Measurements from ENCODE around the gene ZNF630.

The ZNF630 gene

GRCh38 chrX:48083212-48083611, 11.8 kb upstream of the ZNF630 start:
- Histone ChIP-seq H4K8ac (ENCODE audit: low read depth, low read length) (no peak overlapping the region), H3K4me1 (ENCODE audit: control insufficient read depth in 1 of 2, insufficient read depth in 2 of 2, low read length in 2 of 2) (no peaks in the 10 kb centered on the region), H2BK12ac (ENCODE audit: low read length) (no peak overlapping the region), H3K36me3 (ENCODE audit: control insufficient read depth in 1 of 2, insufficient read depth in 2 of 2, low read length in 2 of 2) (no peaks in the 10 kb centered on the region), H3K14ac (ENCODE audit: low read length) (no peak overlapping the region), H4K12ac (ENCODE audit: low read depth, low read length) (no peak overlapping the region), H2BK120ac (ENCODE audit: insufficient read depth, low read length, poor library complexity) (no peak overlapping the region), H3K4me3 (ENCODE audit: low read depth, low read length) (no peak overlapping the region), H3K23ac (ENCODE audit: low read length) (no peak overlapping the region), H3K79me2 (ENCODE audit: control insufficient read depth, insufficient read depth, low read length, poor library complexity) (no peaks in the 10 kb centered on the region), H4K91ac (ENCODE audit: low read depth, low read length) (no peak overlapping the region), H3K4ac (ENCODE audit: low read depth, low read length) (no peak overlapping the region), H2AK5ac (ENCODE audit: low read length) (no peak overlapping the region), H3K18ac (ENCODE audit: low read length) (no peak overlapping the region), H3K4me2 (ENCODE audit: low read length) (no peak overlapping the region), H3K9ac (ENCODE audit: low read length) (no peak overlapping the region), H3K79me1 (ENCODE audit: low read length) (no peaks in the 10 kb centered on the region), H2AFZ (ENCODE audit: insufficient read depth, low read length, poor library complexity) (no peak overlapping the region), H2BK5ac (ENCODE audit: low read depth, low read length, poor library complexity) (no peak overlapping the region), H3K9me3 (ENCODE audit: insufficient read depth, low read depth, low read length) (no peaks in the 10 kb centered on the region), H3K27ac (ENCODE audit: low read depth, low read length) (no peak overlapping the region), H3K27me3 (ENCODE audit: insufficient read depth, low read length) (no peaks in the 10 kb centered on the region)
- no CpG with 5 or more reads among the region's 9 CpGs for WGBS (ENCODE audit: extremely low coverage, insufficient coverage, insufficient read length)
- peak; percentile 20 to 66 for DNase-seq

GRCh38 chrX:48076343-48076742, 4.9 kb upstream of the ZNF630 start:
- no peak overlapping the region for H4K91ac ChIP-seq (ENCODE audit: low read depth, low read length)
- no peak overlapping the region for H3K4ac ChIP-seq (ENCODE audit: low read depth, low read length)
- H3K9me3 ChIP-seq (ENCODE audit: insufficient read depth, low read depth, low read length): no peaks in the 10 kb centered on the region
- H3K9ac ChIP-seq (ENCODE audit: low read length): no peak overlapping the region
- no peak overlapping the region for H3K4me3 ChIP-seq (ENCODE audit: low read depth, low read length)
- H3K4me2 ChIP-seq (ENCODE audit: low read length): no peak overlapping the region
- no peak overlapping the region for H3K14ac ChIP-seq (ENCODE audit: low read length)
- H3K18ac ChIP-seq (ENCODE audit: low read length): no peak overlapping the region
- peaks cover 3% of the 10 kb centered on the region for H3K79me1 ChIP-seq (ENCODE audit: low read length)
- no peak overlapping the region for H2BK5ac ChIP-seq (ENCODE audit: low read depth, low read length, poor library complexity)
- H3K4me1 ChIP-seq (ENCODE audit: control insufficient read depth in 1 of 2, insufficient read depth in 2 of 2, low read length in 2 of 2): no peaks in the 10 kb centered on the region
- peaks cover under 1% of the 10 kb centered on the region for H3K79me2 ChIP-seq (ENCODE audit: control insufficient read depth, insufficient read depth, low read length, poor library complexity)
- no peak overlapping the region for H2BK120ac ChIP-seq (ENCODE audit: insufficient read depth, low read length, poor library complexity)
- no peak overlapping the region for H2AK5ac ChIP-seq (ENCODE audit: low read length)
- H4K8ac ChIP-seq (ENCODE audit: low read depth, low read length): no peak overlapping the region
- H3K36me3 ChIP-seq (ENCODE audit: control insufficient read depth in 1 of 2, insufficient read depth in 2 of 2, low read length in 2 of 2): no peaks in the 10 kb centered on the region
- no peak overlapping the region for H3K27ac ChIP-seq (ENCODE audit: low read depth, low read length)
- no peaks in the 10 kb centered on the region for H3K27me3 ChIP-seq (ENCODE audit: insufficient read depth, low read length)
- H2AFZ ChIP-seq (ENCODE audit: insufficient read depth, low read length, poor library complexity): no peak overlapping the region
- H2BK12ac ChIP-seq (ENCODE audit: low read length): no peak overlapping the region
- no CpG with 5 or more reads among the region's 2 CpGs for WGBS (ENCODE audit: extremely low coverage, insufficient coverage, insufficient read length)
- no peak for DNase-seq
- H3K23ac ChIP-seq (ENCODE audit: low read length): no peak overlapping the region
- H4K12ac ChIP-seq (ENCODE audit: low read depth, low read length): no peak overlapping the region

- Histone ChIP-seq H3K18ac (ENCODE audit: low read length) (no peak overlapping the region), H3K4me2 (ENCODE audit: low read length) (no peak overlapping the region), H3K27me3 (ENCODE audit: insufficient read depth, low read length) (no peaks in the 10 kb centered on the region), H3K14ac (ENCODE audit: low read length) (no peak overlapping the region), H3K27ac (ENCODE audit: low read depth, low read length) (no peak overlapping the region), H3K4me3 (ENCODE audit: low read depth, low read length) (no peak overlapping the region), H4K91ac (ENCODE audit: low read depth, low read length) (no peak overlapping the region), H2BK120ac (ENCODE audit: insufficient read depth, low read length, poor library complexity) (no peak overlapping the region), H4K8ac (ENCODE audit: low read depth, low read length) (no peak overlapping the region), H3K4me1 (ENCODE audit: control insufficient read depth in 1 of 2, insufficient read depth in 2 of 2, low read length in 2 of 2) (peaks cover 0 to 4% of the 10 kb centered on the region in 2 experiments), H4K12ac (ENCODE audit: low read depth, low read length) (no peak overlapping the region), H2AFZ (ENCODE audit: insufficient read depth, low read length, poor library complexity) (no peak overlapping the region), H3K9me3 (ENCODE audit: insufficient read depth, low read depth, low read length) (no peaks in the 10 kb centered on the region), H3K23ac (ENCODE audit: low read length) (no peak overlapping the region), H3K79me1 (ENCODE audit: low read length) (peaks cover 9% of the 10 kb centered on the region), H3K79me2 (ENCODE audit: control insufficient read depth, insufficient read depth, low read length, poor library complexity) (peaks cover 7% of the 10 kb centered on the region), H3K4ac (ENCODE audit: low read depth, low read length) (no peak overlapping the region), H2AK5ac (ENCODE audit: low read length) (no peak overlapping the region), H3K36me3 (ENCODE audit: control insufficient read depth in 1 of 2, insufficient read depth in 2 of 2, low read length in 2 of 2) (no peaks in the 10 kb centered on the region), H3K9ac (ENCODE audit: low read length) (no peak overlapping the region), H2BK5ac (ENCODE audit: low read depth, low read length, poor library complexity) (no peak overlapping the region), H2BK12ac (ENCODE audit: low read length) (no peak overlapping the region)
- no CpG with 5 or more reads among the region's 9 CpGs for WGBS (ENCODE audit: extremely low coverage, insufficient coverage, insufficient read length)
- no peak for DNase-seq
These were observed 656 bp upstream of the ZNF630 start for GRCh38 chrX:48071986-48072605.

DNA sequence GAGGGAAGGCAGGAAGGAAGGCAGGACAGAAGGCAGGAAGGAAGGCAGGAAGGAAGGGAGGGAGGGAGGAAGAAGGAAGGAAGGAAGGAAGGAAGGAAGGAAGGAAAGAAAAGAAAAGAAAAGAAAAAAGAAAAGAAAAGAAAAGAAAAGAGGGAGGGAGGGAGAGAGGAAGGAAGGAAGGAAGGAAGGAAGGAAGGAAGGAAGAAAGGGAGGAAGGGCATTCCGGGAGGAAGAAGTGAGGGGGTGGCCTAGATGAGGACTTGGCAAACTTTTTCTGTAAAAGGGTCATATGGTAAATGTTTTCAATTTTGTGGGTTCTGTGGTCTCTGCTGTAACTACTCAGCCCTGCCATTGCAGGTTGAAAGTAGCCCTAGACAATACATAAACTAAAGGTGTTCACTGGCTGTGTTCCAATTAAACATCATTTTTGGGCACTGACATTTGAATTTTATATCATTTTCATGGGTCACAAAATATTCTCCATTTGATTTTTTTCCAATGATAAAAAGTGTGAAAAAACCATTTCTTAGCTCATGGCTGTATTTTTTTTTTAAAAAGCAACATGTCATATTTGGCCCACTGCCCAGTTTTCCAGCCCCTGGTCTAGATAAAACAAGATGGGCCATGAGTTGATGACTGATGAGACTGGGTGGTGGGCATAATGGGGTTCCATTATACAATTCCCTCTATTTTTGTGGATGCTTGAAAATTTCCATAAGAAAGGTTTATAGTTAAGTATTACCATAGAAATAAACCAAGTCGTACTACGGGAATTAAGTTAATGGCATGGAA, 3.1 kb downstream of the ZNF630 start:
- no CpG with 5 or more reads among the region's 3 CpGs for whole genome bisulfite sequencing (ENCODE audit: extremely low coverage, insufficient coverage, insufficient read length)
- Histone ChIP-seq H3K27me3 (ENCODE audit: insufficient read depth, low read length) (no peaks in the 10 kb centered on the region), H4K91ac (ENCODE audit: low read depth, low read length) (no peak overlapping the region), H3K14ac (ENCODE audit: low read length) (no peak overlapping the region), H4K8ac (ENCODE audit: low read depth, low read length) (no peak overlapping the region), H3K79me2 (ENCODE audit: control insufficient read depth, insufficient read depth, low read length, poor library complexity) (peaks cover 7% of the 10 kb centered on the region), H3K36me3 (ENCODE audit: control insufficient read depth in 1 of 2, insufficient read depth in 2 of 2, low read length in 2 of 2) (no peaks in the 10 kb centered on the region), H3K4me2 (ENCODE audit: low read length) (no peak overlapping the region), H4K12ac (ENCODE audit: low read depth, low read length) (no peak overlapping the region), H3K18ac (ENCODE audit: low read length) (no peak overlapping the region), H3K27ac (ENCODE audit: low read depth, low read length) (no peak overlapping the region), H3K4me1 (ENCODE audit: control insufficient read depth in 1 of 2, insufficient read depth in 2 of 2, low read length in 2 of 2) (peaks cover 0 to 4% of the 10 kb centered on the region in 2 experiments), H3K79me1 (ENCODE audit: low read length) (peaks cover 9% of the 10 kb centered on the region), H3K4ac (ENCODE audit: low read depth, low read length) (no peak overlapping the region), H2BK5ac (ENCODE audit: low read depth, low read length, poor library complexity) (no peak overlapping the region), H2AK5ac (ENCODE audit: low read length) (no peak overlapping the region), H3K9ac (ENCODE audit: low read length) (no peak overlapping the region), H3K23ac (ENCODE audit: low read length) (no peak overlapping the region), H2BK120ac (ENCODE audit: insufficient read depth, low read length, poor library complexity) (no peak overlapping the region), H2BK12ac (ENCODE audit: low read length) (no peak overlapping the region), H2AFZ (ENCODE audit: insufficient read depth, low read length, poor library complexity) (no peak overlapping the region), H3K4me3 (ENCODE audit: low read depth, low read length) (no peak overlapping the region), H3K9me3 (ENCODE audit: insufficient read depth, low read depth, low read length) (no peaks in the 10 kb centered on the region)
- DNase-seq: no peak

Measured in trophoblast cell (in vitro differentiated cells and primary cell).